Activated CD8-positive, alpha-beta memory T cell treated with anti-CD3 and anti-CD28 coated beads, Interleukin-2, amount 50 U/mL, for 24 hours (primary cell): ENCODE data around the gene TSSK6.

Experiments used
- DNase-seq: peaks from one replicate; pipeline ENCODE4 v3.0.0-alpha.2; 2020; ENCODE audit errors: extremely low read depth

Gene TSSK6

GRCh38 chr19:19505669-19506326 lies 9.6 kb downstream of the TSSK6 start:
- DNase-seq: no peak

GRCh38 chr19:19504754-19505668 lies 10.3 kb downstream of the TSSK6 start:
- no peak for DNase-seq

GRCh38 chr19:19502808-19503602 lies 12.3 kb downstream of the TSSK6 start:
- DNase-seq: no peak

DNA sequence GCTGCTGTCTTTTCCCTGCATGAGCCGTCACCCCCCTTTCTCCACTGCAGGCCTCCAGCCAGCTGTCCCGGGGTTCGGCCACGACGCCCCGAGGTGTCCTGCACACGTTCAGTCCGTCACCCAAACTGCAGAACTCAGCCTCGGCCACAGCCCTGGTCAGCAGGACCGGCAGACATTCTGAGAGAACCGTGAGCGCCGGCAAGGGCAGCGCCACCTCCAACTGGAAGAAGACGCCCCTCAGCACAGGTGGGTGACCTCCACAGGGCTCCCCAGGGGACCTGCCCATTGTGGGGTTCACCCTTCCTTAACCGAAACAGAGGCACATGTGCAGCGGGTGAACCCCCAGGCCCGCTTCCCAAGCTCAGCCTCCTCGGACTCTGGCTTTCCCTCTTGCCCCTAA lies 13.1 kb downstream of the TSSK6 start:
- no peak for DNase-seq

DNA sequence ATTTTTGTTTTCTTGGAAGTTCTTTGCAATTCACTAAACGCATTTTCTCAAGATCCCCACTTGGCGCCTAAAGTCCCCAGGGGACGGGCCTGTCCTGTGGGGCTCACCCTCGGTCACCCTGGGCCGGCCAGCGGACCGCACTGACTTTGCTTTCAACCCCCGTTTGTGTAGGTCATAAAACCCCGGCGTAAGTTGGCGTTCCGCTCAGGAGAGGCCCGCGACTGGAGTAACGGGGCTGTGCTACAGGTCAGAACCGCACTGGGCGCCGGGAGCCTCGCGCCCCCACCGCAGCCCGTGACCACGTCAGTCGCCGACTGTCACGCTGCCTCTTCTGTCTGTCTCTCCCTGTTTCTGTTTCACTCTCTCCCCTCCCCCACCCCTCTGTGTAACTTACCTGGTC lies 13.6 kb downstream of the TSSK6 start:
- DNase-seq: no peak

DNA sequence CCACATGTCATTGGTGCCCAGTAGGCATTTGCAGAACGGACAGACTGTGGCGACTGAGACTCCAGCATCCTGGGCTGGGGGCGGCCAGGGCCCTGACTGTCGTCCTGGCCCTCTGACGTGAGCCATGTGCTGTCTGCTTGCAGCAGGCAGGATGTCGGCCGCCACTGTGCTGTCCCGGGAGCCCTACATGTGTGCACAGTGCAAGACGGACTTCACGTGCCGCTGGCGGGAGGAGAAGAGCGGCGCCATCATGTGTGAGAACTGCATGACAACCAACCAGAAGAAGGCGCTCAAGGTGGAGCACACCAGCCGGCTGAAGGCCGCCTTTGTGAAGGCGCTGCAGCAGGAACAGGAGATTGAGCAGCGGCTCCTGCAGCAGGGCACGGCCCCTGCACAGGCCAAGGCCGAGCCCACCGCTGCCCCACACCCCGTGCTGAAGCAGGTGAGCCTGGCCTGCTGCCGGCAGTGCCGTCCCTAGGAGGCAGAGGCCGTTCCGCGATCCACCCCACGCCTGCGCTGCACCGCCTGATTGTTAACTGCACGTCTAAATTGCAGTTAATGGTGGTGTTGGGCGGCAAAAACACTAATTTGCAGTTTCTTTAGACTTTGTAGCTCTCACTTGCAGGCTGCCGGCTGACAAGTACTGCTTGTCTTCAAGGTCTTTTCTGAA lies 14.2 kb downstream of the TSSK6 start:
- DNase-seq: no peak

DNA sequence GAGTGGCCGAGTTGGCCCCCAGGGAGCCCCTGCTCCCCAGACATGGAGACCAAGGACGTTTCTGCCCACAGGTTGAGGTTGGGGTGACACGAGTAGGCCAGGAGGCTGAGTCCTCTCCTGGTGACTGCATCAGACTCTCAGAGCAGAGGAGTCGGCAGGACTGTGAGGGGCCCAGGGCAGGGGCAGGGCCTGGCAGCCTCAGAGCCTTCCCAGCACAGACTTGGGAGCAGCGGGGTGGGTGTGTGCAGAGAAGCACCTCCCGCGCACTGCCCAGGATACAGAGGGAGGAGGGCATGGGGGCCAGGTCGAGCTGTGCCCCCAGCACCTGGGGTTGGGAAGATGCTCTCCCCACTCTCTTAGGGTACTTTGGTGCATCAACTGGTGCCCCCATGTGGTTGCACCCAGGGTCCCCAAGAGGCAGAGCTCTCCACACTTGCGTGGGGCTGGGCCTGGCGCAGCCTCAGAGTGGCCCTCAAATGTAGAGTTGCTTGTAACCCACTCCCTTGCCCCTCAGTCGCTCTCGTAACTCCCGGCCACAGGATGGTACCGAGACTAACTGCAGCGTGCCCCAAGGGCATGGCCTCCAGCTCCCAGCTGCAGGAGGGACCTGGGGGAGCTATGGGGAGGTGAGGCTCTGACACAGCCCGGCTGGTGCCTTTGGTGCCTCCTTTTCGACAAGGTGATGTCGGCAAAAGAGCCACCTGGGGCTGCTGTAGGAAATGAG lies 15.9 kb downstream of the TSSK6 start:
- no peak for DNase-seq

GRCh38 chr19:19498255-19498991 lies 16.9 kb downstream of the TSSK6 start:
- no peak for DNase-seq

- DNase-seq: no peak
These were observed 19.4 kb downstream of the TSSK6 start for GRCh38 chr19:19495614-19496603.

DNA sequence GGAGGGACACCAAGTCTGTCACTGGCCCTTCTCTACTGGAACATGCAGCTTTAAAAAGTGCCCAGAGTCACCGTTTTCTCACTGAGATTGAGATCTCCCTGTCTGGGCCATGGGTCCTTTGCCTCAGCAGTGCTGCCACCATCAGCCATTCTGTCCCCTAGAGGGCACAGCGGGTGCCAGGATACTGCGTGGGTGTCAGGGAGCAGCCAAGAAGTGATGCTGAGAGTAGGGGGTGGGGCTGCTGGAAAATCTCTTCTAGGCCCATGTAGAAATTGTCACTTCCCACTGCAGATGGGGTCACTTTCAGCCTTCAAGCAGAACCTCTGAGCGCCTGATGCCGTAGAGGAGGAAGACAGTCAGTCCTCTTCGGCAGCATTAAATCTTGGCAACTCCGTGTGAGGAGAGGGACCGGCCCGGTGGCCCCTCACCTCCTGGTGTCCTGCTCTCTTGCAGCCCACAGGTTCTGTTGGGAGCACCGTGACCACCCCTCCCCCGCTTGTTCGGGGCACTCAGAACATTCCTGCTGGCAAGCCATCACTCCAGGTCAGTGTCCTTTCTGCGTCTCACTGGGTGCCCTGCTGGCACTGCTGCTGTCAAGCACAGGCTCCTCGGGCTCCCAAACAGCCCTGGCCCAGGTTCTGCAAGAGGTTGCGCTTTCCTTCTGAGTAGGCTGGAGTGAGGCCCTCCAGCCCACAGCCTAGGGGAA lies 21.4 kb downstream of the TSSK6 start:
- no peak for DNase-seq

- no peak for DNase-seq
These were observed 23.2 kb downstream of the TSSK6 start for GRCh38 chr19:19492026-19492610.

GRCh38 chr19:19491321-19492025 lies 23.9 kb downstream of the TSSK6 start:
- no peak for DNase-seq

DNA sequence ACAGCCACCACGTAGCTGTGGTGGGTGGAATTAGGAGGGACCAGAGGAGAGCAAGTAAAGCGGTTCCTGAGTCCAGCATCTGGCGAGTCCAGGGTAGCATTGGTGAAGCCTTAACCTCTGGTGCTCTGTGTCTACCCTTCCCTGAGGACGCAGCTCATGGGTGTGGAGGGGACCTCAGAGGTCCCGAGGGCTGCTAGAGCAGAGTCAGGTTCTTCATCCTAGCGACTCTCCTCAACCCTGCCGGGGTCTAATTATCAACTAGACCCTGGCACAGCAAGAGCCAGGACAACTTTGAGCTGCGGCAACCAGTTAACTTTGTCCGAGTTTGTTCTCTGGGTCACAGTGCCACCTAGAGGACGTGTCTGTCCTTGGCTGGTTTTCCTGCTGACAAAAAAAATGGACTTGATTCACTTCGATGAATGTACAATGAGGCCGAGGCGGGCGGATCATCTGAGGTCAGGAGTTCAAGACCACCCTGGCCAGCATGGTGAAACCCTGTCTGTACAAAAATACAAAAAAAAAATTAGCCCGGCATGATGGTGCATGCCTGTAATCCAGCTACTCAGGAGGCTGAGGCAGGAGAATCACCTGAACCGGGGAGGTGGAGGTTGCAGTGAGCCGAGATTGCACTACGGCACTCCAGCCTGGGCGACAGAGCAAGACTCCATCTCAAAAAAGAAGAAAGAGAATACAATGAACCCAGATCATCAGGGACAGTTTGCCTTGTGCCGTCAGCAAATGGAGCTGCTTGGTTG lies 25.0 kb downstream of the TSSK6 start:
- peak; percentile 60 for DNase-seq

- no peak for DNase-seq
These were observed 25.5 kb downstream of the TSSK6 start for GRCh38 chr19:19489804-19490204.

GRCh38 chr19:19488875-19489690 lies 26.3 kb downstream of the TSSK6 start:
- peak; percentile 78 for DNase-seq
